ENCODE measurements around the gene RTL5. TPM values are rescaled to one million over a fixed set of nuclear protein-coding genes. Genes with fewer than 3 reads are reported as not detected.

RTL5 gene
- total RNA-seq, result 0.09 and 0.33 TPM in 2 replicates

GRCh38 chrX:72131317-72132294, at the start of gene RTL5:
RTL5 (minus strand) TSS chrX:72131915.

Other genes starting within 250 kb of the RTL5 start
- 18.4 and 40.1 TPM in 2 replicates for gene NHSL2, start 221.1 kb downstream of the RTL5 start, total RNA-seq
- gene PIN4, start 49.8 kb upstream of the RTL5 start, total RNA-seq, result 9.5 and 12.4 TPM in 2 replicates
- gene ERCC6L, start 107.1 kb upstream of the RTL5 start, total RNA-seq, result 0.87 and 0.95 TPM in 2 replicates
- gene RPS4X, start 145.3 kb upstream of the RTL5 start, total RNA-seq, result 1,109 and 1,550 TPM in 2 replicates
- 0.17 and 0.33 TPM in 2 replicates for gene CITED1, start 174.0 kb upstream of the RTL5 start, total RNA-seq

Measured in dermis lymphatic vessel endothelial cell (primary cell).